ENCODE results near the gene XAF1.
"Not testable (repeated sequence)": the region's sequence is repeated elsewhere in the genome, so short reads cannot be mapped to it uniquely, and the experiment has no call there.

GRCh38 chr17:6816368-6816767 lies 60.5 kb downstream of the XAF1 start:
- not testable (repeated sequence) for TF ChIP-seq CTCF (IDR thresholded peaks at IDR 0.05 in 4 of 5, conservative IDR thresholded peaks at IDR 0.05 in 1 of 5); POLR2A (IDR thresholded peaks at IDR 0.05)

Data from gastrocnemius medialis (tissue), 4 donors.